ENCODE measurements around the gene MOGAT2.

The MOGAT2 gene

GRCh38 chr11:75734491-75735180 lies 17.0 kb downstream of the MOGAT2 start:
- Histone ChIP-seq H3F3A (ENCODE audit: insufficient read depth) (no peaks in the 10 kb centered on the region), H3K9me2 (replicated peaks; ENCODE audit: insufficient read depth, low read length) (no peaks in the 10 kb centered on the region), H3K9me3 (ENCODE audit: insufficient read depth, low read length) (no peaks in the 10 kb centered on the region), H3K9ac (ENCODE audit: low read length) (no peak overlapping the region), H3K4me3 (ENCODE audit: insufficient read depth, low read length, poor library complexity, severe bottlenecking) (no peak overlapping the region), H2AFZ (ENCODE audit: low read depth, low read length, severe bottlenecking) (no peak overlapping the region), H3K27me3 (ENCODE audit: low read length) (no peaks in the 10 kb centered on the region), H3K36me3 (ENCODE audit: low read length) (no peaks in the 10 kb centered on the region), H3K79me2 (ENCODE audit: insufficient read depth, low read length) (no peaks in the 10 kb centered on the region), H3K27ac (ENCODE audit: low read depth, low read length) (no peak overlapping the region), H4K20me1 (ENCODE audit: low read depth, low read length) (no peaks in the 10 kb centered on the region), H3K4me2 (ENCODE audit: low read depth, low read length, poor library complexity, severe bottlenecking) (no peak overlapping the region)
- TF ChIP-seq EZH2phosphoT487 (conservative IDR thresholded peaks at IDR 0.05; ENCODE audit: low read length) (no peak), CTCF (IDR thresholded peaks at IDR 0.05; ENCODE audit: insufficient read depth, low read length, poor library complexity, severe bottlenecking) (no peak)

- Histone ChIP-seq H3K9ac (ENCODE audit: low read length) (no peak overlapping the region), H3K27ac (ENCODE audit: low read depth, low read length) (no peak overlapping the region), H3K79me2 (ENCODE audit: insufficient read depth, low read length) (no peaks in the 10 kb centered on the region), H3K27me3 (ENCODE audit: low read length) (no peaks in the 10 kb centered on the region), H3K9me2 (replicated peaks; ENCODE audit: insufficient read depth, low read length) (no peaks in the 10 kb centered on the region), H3K4me3 (ENCODE audit: insufficient read depth, low read length, poor library complexity, severe bottlenecking) (no peak overlapping the region), H3K36me3 (ENCODE audit: low read length) (no peaks in the 10 kb centered on the region), H3F3A (ENCODE audit: insufficient read depth) (no peaks in the 10 kb centered on the region), H2AFZ (ENCODE audit: low read depth, low read length, severe bottlenecking) (no peak overlapping the region), H4K20me1 (ENCODE audit: low read depth, low read length) (no peaks in the 10 kb centered on the region), H3K4me2 (ENCODE audit: low read depth, low read length, poor library complexity, severe bottlenecking) (no peak overlapping the region), H3K9me3 (ENCODE audit: insufficient read depth, low read length) (no peaks in the 10 kb centered on the region)
- TF ChIP-seq EZH2phosphoT487 (conservative IDR thresholded peaks at IDR 0.05; ENCODE audit: low read length) (no peak), CTCF (IDR thresholded peaks at IDR 0.05; ENCODE audit: insufficient read depth, low read length, poor library complexity, severe bottlenecking) (no peak)
These were observed 17.7 kb downstream of the MOGAT2 start for GRCh38 chr11:75735181-75735845.

- no peaks in the 10 kb centered on the region for H3K79me2 ChIP-seq (ENCODE audit: insufficient read depth, low read length)
- H3K9me3 ChIP-seq (ENCODE audit: insufficient read depth, low read length): no peaks in the 10 kb centered on the region
- H3K27ac ChIP-seq (ENCODE audit: low read depth, low read length): no peak overlapping the region
- H2AFZ ChIP-seq (ENCODE audit: low read depth, low read length, severe bottlenecking): no peak overlapping the region
- H3K36me3 ChIP-seq (ENCODE audit: low read length): no peaks in the 10 kb centered on the region
- no peaks in the 10 kb centered on the region for H3K9me2 ChIP-seq (replicated peaks; ENCODE audit: insufficient read depth, low read length)
- no peaks in the 10 kb centered on the region for H3K27me3 ChIP-seq (ENCODE audit: low read length)
- H3K9ac ChIP-seq (ENCODE audit: low read length): no peak overlapping the region
- no peaks in the 10 kb centered on the region for H3F3A ChIP-seq (ENCODE audit: insufficient read depth)
- no peak overlapping the region for H3K4me2 ChIP-seq (ENCODE audit: low read depth, low read length, poor library complexity, severe bottlenecking)
- no peak overlapping the region for H3K4me3 ChIP-seq (ENCODE audit: insufficient read depth, low read length, poor library complexity, severe bottlenecking)
- H4K20me1 ChIP-seq (ENCODE audit: low read depth, low read length): no peaks in the 10 kb centered on the region
- no peak for TF ChIP-seq EZH2phosphoT487 (conservative IDR thresholded peaks at IDR 0.05; ENCODE audit: low read length)
- no peak for TF ChIP-seq CTCF (IDR thresholded peaks at IDR 0.05; ENCODE audit: insufficient read depth, low read length, poor library complexity, severe bottlenecking)
These were observed 19.7 kb downstream of the MOGAT2 start for GRCh38 chr11:75737314-75737713.

Data from SU-DHL-6 (cell line).